Measurements from ENCODE around the gene EHMT1.
"Not testable (repeated sequence)": the region's sequence is repeated elsewhere in the genome, so short reads cannot be mapped to it uniquely, and the experiment has no call there.

The EHMT1 gene

DNA sequence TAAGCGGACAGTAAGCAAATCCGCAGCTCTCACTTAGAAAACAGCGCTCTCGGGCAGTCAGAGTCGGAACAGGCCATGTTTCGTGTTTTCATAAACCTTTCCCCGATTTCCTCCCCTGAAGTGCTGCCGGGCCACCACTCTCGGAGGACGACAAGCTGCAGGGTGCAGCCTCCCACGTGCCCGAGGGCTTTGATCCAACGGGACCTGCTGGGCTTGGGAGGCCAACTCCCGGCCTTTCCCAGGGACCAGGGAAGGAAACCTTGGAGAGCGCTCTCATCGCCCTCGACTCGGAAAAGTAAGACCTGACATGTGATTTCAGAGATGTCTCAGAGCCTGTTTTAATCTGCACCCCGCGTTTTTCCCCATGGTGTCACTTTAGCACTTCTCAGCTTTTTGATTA lies 159.0 kb downstream of the EHMT1 start:
- in situ Hi-C loops (cut with HindIII; ENCODE audit: low sequenced_read_pairs): no loop called here
- no peak for DNase-seq (ENCODE audit: low read depth)
- TF ChIP-seq, protein P1, sequence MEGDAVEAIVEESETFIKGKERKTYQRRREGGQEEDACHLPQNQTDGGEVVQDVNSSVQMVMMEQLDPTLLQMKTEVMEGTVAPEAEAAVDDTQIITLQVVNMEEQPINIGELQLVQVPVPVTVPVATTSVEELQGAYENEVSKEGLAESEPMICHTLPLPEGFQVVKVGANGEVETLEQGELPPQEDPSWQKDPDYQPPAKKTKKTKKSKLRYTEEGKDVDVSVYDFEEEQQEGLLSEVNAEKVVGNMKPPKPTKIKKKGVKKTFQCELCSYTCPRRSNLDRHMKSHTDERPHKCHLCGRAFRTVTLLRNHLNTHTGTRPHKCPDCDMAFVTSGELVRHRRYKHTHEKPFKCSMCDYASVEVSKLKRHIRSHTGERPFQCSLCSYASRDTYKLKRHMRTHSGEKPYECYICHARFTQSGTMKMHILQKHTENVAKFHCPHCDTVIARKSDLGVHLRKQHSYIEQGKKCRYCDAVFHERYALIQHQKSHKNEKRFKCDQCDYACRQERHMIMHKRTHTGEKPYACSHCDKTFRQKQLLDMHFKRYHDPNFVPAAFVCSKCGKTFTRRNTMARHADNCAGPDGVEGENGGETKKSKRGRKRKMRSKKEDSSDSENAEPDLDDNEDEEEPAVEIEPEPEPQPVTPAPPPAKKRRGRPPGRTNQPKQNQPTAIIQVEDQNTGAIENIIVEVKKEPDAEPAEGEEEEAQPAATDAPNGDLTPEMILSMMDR (IDR thresholded peaks at IDR 0.05; ENCODE audit: low read depth, low read length, missing control alignments): no peak
- H3K4me3 ChIP-seq (ENCODE audit: low read depth, low read length): no peak overlapping the region

DNA sequence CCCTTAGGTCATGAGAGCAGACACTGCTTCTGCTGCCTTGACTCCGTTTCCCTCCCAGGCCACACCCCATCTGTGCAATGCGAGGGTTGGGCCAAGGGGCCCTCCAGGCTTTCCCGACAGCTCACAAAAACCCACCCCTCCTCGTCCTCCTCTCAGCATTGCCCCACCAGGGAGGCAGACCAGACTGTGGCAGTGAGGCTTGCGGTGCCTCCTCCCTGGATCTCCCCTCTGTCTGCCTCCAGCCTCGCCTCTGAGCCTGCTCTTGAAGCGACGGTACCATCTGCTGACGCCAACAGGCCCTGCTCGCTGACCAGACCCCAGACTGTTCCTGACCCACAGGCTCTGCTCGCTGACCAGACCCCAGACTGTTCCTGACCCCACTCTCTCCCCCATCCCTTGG lies 159.5 kb downstream of the EHMT1 start:
- no peak for DNase-seq (ENCODE audit: low read depth)
- TF ChIP-seq, protein P1 (IDR thresholded peaks at IDR 0.05; ENCODE audit: low read depth, low read length, missing control alignments): no peak
- no peak overlapping the region for H3K4me3 ChIP-seq (ENCODE audit: low read depth, low read length)
- in situ Hi-C loops (cut with HindIII; ENCODE audit: low sequenced_read_pairs): no loop called here

DNA sequence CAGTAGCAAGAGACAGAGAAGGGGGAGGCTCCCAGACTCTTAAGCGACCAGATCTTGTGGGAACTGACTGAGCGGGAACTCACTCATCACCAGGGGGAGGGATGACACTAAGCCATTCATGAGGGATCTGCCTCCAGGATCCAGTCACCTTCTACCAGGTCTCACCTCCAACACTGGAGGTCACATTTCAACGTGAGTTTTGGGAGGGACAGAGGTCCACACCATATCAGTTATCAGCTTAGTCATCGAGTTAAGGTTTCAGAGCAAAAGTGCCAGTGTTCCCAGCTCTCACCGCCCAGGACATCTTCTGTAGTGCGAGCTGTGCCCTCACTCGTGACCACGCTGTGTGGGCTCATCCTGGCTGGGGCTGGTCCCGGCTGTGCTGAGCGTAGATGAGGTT lies 160.1 kb downstream of the EHMT1 start:
- no peak overlapping the region for H3K4me3 ChIP-seq (ENCODE audit: low read depth, low read length)
- in situ Hi-C loops (cut with HindIII; ENCODE audit: low sequenced_read_pairs): no loop called here
- TF ChIP-seq, protein P1 (IDR thresholded peaks at IDR 0.05; ENCODE audit: low read depth, low read length, missing control alignments): no peak
- no peak for DNase-seq (ENCODE audit: low read depth)

DNA sequence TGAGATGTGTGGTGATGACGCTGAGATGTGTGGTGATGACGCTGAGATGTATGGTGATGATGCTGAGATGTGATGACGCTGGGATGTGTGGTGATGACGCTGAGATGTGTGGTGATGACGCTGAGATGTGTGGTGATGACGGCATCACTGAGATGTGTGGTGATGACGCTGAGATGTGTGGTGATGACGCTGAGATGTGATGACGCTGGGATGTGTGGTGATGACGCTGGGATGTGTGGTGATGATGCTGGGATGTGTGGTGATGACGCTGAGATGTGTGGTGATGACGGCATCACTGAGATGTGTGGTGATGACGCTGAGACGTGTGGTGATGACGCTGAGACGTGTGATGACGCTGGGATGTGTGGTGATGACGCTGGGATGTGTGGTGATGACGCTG lies 161.2 kb downstream of the EHMT1 start:
- H3K4me3 ChIP-seq (ENCODE audit: low read depth, low read length); in situ Hi-C loops (cut with HindIII; ENCODE audit: low sequenced_read_pairs); DNase-seq (ENCODE audit: low read depth): not testable (repeated sequence)

DNA sequence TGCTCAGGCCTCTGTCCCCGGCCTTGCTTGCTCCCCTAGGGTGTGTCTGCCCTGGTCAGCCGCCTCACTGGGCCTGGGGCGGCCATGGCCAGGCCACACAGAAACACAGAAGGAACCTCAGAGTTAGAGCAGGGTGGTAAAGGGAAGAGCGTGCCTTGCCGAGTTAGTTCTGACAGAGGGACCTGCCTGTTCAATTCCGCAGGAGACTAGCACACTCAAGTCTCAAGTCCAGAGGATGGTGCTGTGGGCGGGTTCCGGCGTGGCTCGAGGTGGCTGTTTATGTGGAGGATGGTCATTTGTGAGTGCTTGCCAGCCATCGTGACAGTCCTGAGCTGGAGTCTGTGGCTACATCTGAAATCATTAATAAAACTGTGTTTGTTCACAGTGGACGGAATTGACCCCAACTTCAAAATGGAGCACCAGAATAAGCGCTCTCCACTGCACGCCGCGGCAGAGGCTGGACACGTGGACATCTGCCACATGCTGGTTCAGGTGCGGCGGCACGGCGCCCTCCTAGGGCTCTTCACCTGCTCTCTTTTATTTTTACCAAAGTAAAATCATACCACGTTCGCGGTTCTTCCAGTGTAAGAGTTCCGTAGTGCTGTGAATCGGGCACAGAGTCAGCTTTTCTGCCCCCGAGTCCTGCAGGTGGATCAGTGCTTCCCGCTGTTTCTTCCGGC lies 163.2 kb downstream of the EHMT1 start:
- TF ChIP-seq, protein P1 (IDR thresholded peaks at IDR 0.05; ENCODE audit: low read depth, low read length, missing control alignments): no peak
- DNase-seq (ENCODE audit: low read depth): no peak
- in situ Hi-C loops (cut with HindIII; ENCODE audit: low sequenced_read_pairs): no loop called here
- H3K4me3 ChIP-seq (ENCODE audit: low read depth, low read length): no peak overlapping the region

DNA sequence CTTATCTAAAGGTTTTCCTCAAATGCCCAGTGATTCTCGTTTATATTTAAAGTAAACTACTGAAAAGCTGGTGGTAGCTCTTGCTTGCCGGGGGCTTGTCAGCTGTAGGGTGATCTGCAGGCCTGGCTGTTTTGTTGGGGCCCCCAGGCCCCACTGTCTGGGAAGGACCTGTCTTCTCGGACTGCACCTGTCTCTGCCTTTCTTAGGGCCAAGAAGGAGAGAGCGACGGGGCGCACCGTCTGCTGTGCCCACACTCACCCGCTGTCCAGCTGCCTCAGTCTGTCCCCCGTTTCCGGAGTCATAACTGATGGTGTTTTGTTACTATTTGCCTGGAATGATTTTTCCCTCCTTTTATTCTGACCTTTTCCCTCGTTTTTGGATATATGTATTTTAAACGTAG lies 164.7 kb downstream of the EHMT1 start:
- H3K4me3 ChIP-seq (ENCODE audit: low read depth, low read length): no peak overlapping the region
- TF ChIP-seq, protein P1 (IDR thresholded peaks at IDR 0.05; ENCODE audit: low read depth, low read length, missing control alignments): no peak
- in situ Hi-C loops (cut with HindIII; ENCODE audit: low sequenced_read_pairs): no loop called here
- DNase-seq (ENCODE audit: low read depth): no peak

DNA sequence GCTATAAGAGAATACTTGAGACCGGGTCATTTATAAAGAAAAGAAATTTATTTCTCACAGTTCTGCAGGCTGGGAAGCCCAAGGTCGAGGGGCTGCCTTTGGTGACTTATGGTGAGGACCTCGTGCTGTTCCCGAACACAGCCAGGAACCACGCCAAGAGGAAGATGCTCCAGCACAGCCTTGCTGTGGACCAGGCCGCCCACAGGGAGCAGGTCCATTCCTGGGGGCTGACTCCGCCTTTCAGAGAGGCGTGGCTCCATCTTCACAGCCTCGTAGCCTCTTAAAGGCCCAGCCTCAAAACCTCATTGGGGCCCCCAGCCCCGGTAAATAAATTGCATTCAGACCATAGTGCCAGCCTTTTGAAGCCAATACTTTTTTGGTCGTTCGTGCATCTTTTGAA lies 165.2 kb downstream of the EHMT1 start:
- TF ChIP-seq, protein P1 (IDR thresholded peaks at IDR 0.05; ENCODE audit: low read depth, low read length, missing control alignments): no peak
- no peak overlapping the region for H3K4me3 ChIP-seq (ENCODE audit: low read depth, low read length)
- in situ Hi-C loops (cut with HindIII; ENCODE audit: low sequenced_read_pairs): no loop called here
- DNase-seq (ENCODE audit: low read depth): no peak

Measured in astrocyte of the cerebellum (primary cell).